ENCODE measurements around the gene EBF4. TPM values are rescaled to one million over a fixed set of nuclear protein-coding genes. Genes with fewer than 3 reads are reported as not detected.

Gene EBF4
- total and polyA plus RNA-seq, 8 donors, result 7.0 to 69.2 (median 12.6) TPM

GRCh38 chr20:2655331-2656116 lies 37.1 kb upstream of the EBF4 start:
- intact Hi-C loops (cut with DNase I; ENCODE audit: low total_unique reads), result no loop called here
- Histone ChIP-seq H3K27me3 (no peaks in the 10 kb centered on the region), H3K27ac (no peak overlapping the region), H3K4me3 (peak overlapping the region in 1 of 4 donors; percentile 3), H3K4me1 (peaks cover 20 to 42% (median 32%) of the 10 kb centered on the region in 4 donors), H3K36me3 (peaks cover 53 to 67% (median 66%) of the 10 kb centered on the region in 4 donors), H3K9me3 (no peaks in the 10 kb centered on the region)
- no peak for DNase-seq
- WGBS, 5 donors, result 89 to 94% (median 92%) methylated on average over 14 to 17 of the region's 17 CpGs
- no peak for TF ChIP-seq POLR2A (IDR thresholded peaks at IDR 0.05)
- TF ChIP-seq CTCF (IDR thresholded peaks at IDR 0.05), result no peak
- no peak for TF ChIP-seq EP300 (IDR thresholded peaks at IDR 0.05)
- TF ChIP-seq POLR2AphosphoS5 (IDR thresholded peaks at IDR 0.05), result no peak

GRCh38 chr20:2656471-2657117 lies 36.0 kb upstream of the EBF4 start:
- H3K27me3 ChIP-seq, result no peaks in the 10 kb centered on the region
- H3K9me3 ChIP-seq, result no peaks in the 10 kb centered on the region
- H3K4me3 ChIP-seq, result no peak overlapping the region
- H3K36me3 ChIP-seq, result peaks cover 61 to 78% (median 77%) of the 10 kb centered on the region in 4 donors
- no peak overlapping the region for H3K27ac ChIP-seq
- DNase-seq, result no peak
- WGBS, 5 donors, result 87 to 95% (median 89%) methylated on average over 9 to 12 of the region's 12 CpGs
- TF ChIP-seq POLR2A (IDR thresholded peaks at IDR 0.05) (no peak), CTCF (IDR thresholded peaks at IDR 0.05) (no peak), EP300 (IDR thresholded peaks at IDR 0.05) (no peak), POLR2AphosphoS5 (IDR thresholded peaks at IDR 0.05) (no peak)
- intact Hi-C loops (cut with DNase I; ENCODE audit: low total_unique reads), result no loop called here
- H3K4me1 ChIP-seq, result peaks cover 15 to 34% (median 25%) of the 10 kb centered on the region in 4 donors

- H3K4me1 ChIP-seq, result peaks cover 15 to 29% (median 29%) of the 10 kb centered on the region in 4 donors
- intact Hi-C loops (cut with DNase I; ENCODE audit: low total_unique reads), result no loop called here
- TF ChIP-seq EP300 (IDR thresholded peaks at IDR 0.05), result no peak
- no peak for TF ChIP-seq POLR2AphosphoS5 (IDR thresholded peaks at IDR 0.05)
- no peak for TF ChIP-seq CTCF (IDR thresholded peaks at IDR 0.05)
- TF ChIP-seq POLR2A (IDR thresholded peaks at IDR 0.05), result no peak
- WGBS, 5 donors, result 59 to 83% (median 70%) methylated on average over 5 of the region's 5 CpGs
- peaks cover 68 to 85% (median 83%) of the 10 kb centered on the region in 4 donors for H3K36me3 ChIP-seq
- no peak for DNase-seq
- no peaks in the 10 kb centered on the region for H3K9me3 ChIP-seq
- no peak overlapping the region for H3K27ac ChIP-seq
- no peaks in the 10 kb centered on the region for H3K27me3 ChIP-seq
- H3K4me3 ChIP-seq, result no peak overlapping the region
Observed at GRCh38 chr20:2657241-2657640, 35.3 kb upstream of the EBF4 start.

GRCh38 chr20:2657674-2658073 lies 34.9 kb upstream of the EBF4 start:
- H3K36me3 ChIP-seq, result peaks cover 70 to 89% (median 88%) of the 10 kb centered on the region in 4 donors
- no peaks in the 10 kb centered on the region for H3K9me3 ChIP-seq
- H3K4me3 ChIP-seq, result no peak overlapping the region
- intact Hi-C loops (cut with DNase I; ENCODE audit: low total_unique reads), result no loop called here
- DNase-seq, result no peak
- 79 to 93% (median 88%) methylated on average over 5 of the region's 5 CpGs for WGBS, 5 donors
- TF ChIP-seq POLR2AphosphoS5 (IDR thresholded peaks at IDR 0.05), result no peak
- no peak for TF ChIP-seq POLR2A (IDR thresholded peaks at IDR 0.05)
- no peak for TF ChIP-seq EP300 (IDR thresholded peaks at IDR 0.05)
- no peak for TF ChIP-seq CTCF (IDR thresholded peaks at IDR 0.05)
- H3K27ac ChIP-seq, result no peak overlapping the region
- peaks cover 15 to 33% (median 33%) of the 10 kb centered on the region in 4 donors for H3K4me1 ChIP-seq
- no peaks in the 10 kb centered on the region for H3K27me3 ChIP-seq
